Panc1 (cell line): Measurements from ENCODE around the gene INPP4B. TPM values are rescaled to one million over a fixed set of nuclear protein-coding genes. Genes with fewer than 3 reads are reported as not detected.

Source experiments
- ATAC-seq: fragments of 200-7000 bp; cut with Tn5 transposase; 2 replicates; pipeline ENCODE4 v1.9.1; 2020; ENCODE audit warnings: mild to moderate bottlenecking, moderate library complexity
- BruUV-seq: library from RNA; stranded (reverse); fragments of 400-500 nt; replicated peaks from 2 replicates; lab custom pipeline; 2021; lab: Mats Ljungman, UMichigan
- CTCF ChIA-PET: fragments of 300-600 bp; sonication (Branson Sonifier 250); formaldehyde crosslinking; loops from one replicate; lab custom pipeline; 2022; ENCODE audit warnings: antibody characterized with exemption; lab: Charles Lee
- POLR2A ChIA-PET: fragments of 300-600 bp; sonication (Branson Sonifier 250); formaldehyde crosslinking; loops from one replicate; lab custom pipeline; 2022; ENCODE audit warnings: antibody characterized with exemption; lab: Charles Lee
- DNase-seq: peaks from one replicate; pipeline ENCODE4 v3.0.0-alpha.2; 2010; ENCODE audit warnings: low read depth, low spot score
- H3K27ac ChIP-seq: 2 replicates; pipeline ENCODE4 v1.5.1; 2011; ENCODE audit warnings: mild to moderate bottlenecking, low read length, inconsistent platforms
- H3K27me3 ChIP-seq: fragments of 200-500 bp; sonication (Bioruptor generic); 2 replicates; pipeline ENCODE4 v1.6.0; 2014; ENCODE audit warnings: low read length, inconsistent platforms; ENCODE audit not compliant: control insufficient read depth, insufficient read depth
- H3K36me3 ChIP-seq: fragments of 200-500 bp; sonication (Bioruptor generic); 2 replicates; pipeline ENCODE4 v1.5.1; 2014; ENCODE audit warnings: inconsistent platforms, mild to moderate bottlenecking, low read length, moderate library complexity; ENCODE audit not compliant: control insufficient read depth, insufficient read depth
- H3K4me1 ChIP-seq: 2 replicates; pipeline ENCODE4 v1.5.1; 2011; ENCODE audit warnings: inconsistent platforms, mild to moderate bottlenecking, low read length, moderate library complexity; ENCODE audit not compliant: control insufficient read depth, insufficient read depth
- H3K4me3 ChIP-seq, 2 experiments: 2 replicates each; pipeline ENCODE4 v1.5.1; 2011 to 2012; ENCODE audit warnings: low read depth in 2 of 2, low read length in 2 of 2, mild to moderate bottlenecking in 2 of 2, inconsistent platforms in 1 of 2, moderate library complexity in 1 of 2
- H3K9me3 ChIP-seq: fragments of 200-500 bp; sonication (Bioruptor generic); 2 replicates; pipeline ENCODE4 v1.5.1; 2014; ENCODE audit warnings: low read depth, mild to moderate bottlenecking, inconsistent platforms, low read length, moderate library complexity; ENCODE audit not compliant: control insufficient read depth, insufficient read depth
- POLR2AphosphoS5 ChIP-seq: IDR thresholded peaks from 2 replicates; pipeline ENCODE4 v1.6.1; 2012; ENCODE audit warnings: mild to moderate bottlenecking, low read depth, low read length, moderate library complexity
- SIN3A ChIP-seq: IDR thresholded peaks from 2 replicates; pipeline ENCODE4 v1.6.1; 2012; ENCODE audit warnings: low read depth, mild to moderate bottlenecking, low read length, moderate library complexity, borderline replicate concordance; ENCODE audit not compliant: insufficient read depth
- TCF7L2 ChIP-seq: IDR thresholded peaks from 2 replicates; pipeline ENCODE4 v1.6.1; 2011; ENCODE audit warnings: mild to moderate bottlenecking, low read depth, low read length, inconsistent platforms
- in situ Hi-C: cut with HindIII; loops from 2 replicates; pipeline ENCODE4 v1.10.0; 2016; ENCODE audit warnings: low sequenced_read_pairs, low pct_unique_long_range_greater_than_20kb
- intact Hi-C: fragments of 100-400 bp; cut with micrococcal nuclease; formaldehyde crosslinking; loops from one replicate; pipeline ENCODE4 v1.10.0; 2022; ENCODE audit not compliant: unreplicated experiment
- total RNA-seq: library from RNA; stranded (reverse); gene quantifications from one replicate; pipeline ENCODE4 v1.2.1, GENCODE V29; 2021; ENCODE audit not compliant: unreplicated experiment
- TF ChIP-seq, protein P1 (sequence below): fragments of 450-650 bp; IDR thresholded peaks from 2 replicates; pipeline ENCODE4 v1.5.1; 2017; ENCODE audit warnings: mild to moderate bottlenecking
- TF ChIP-seq, protein P2 (sequence below), 2 experiments: IDR thresholded peaks; 2 replicates each; pipeline ENCODE4 v1.6.1; 2011 to 2012; ENCODE audit warnings: low read depth in 2 of 2, control low read depth in 1 of 2, low read length in 1 of 2, mild to moderate bottlenecking in 1 of 2, moderate library complexity in 1 of 2; ENCODE audit not compliant: insufficient read depth in 1 of 2

INPP4B gene
- total RNA-seq, 1 experiment from 2014 or later, result 4.5 TPM

DNA sequence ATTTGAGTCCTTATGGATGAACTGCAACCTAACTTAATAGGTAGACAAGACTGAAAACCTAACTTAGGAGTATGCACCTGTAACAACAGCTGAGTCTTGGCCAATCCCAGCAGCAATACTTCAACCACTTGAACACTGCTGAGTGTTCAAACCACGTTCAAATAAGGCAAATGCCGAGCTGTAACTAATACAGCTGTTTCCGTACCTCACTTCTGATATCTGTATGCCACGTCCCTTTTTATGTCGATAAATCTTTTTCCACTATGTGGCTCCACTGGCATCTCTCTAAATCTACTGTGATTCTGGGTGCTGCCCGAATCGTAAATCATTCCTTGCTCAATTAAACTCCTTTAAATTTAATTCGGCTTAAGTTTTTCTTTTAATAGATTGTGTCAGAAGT lies 459.7 kb downstream of the INPP4B start:
- H3K4me1 ChIP-seq, result no peaks in the 10 kb centered on the region
- CTCF ChIA-PET, result no interaction called here
- BruUV-seq, result no TSS peak
- H3K36me3 ChIP-seq, result no peaks in the 10 kb centered on the region
- DNase-seq (no peak), ATAC-seq (no peak)
- H3K27me3 ChIP-seq, result no peaks in the 10 kb centered on the region
- H3K4me3 ChIP-seq, result no peak overlapping the region
- POLR2A ChIA-PET, result no interaction called here
- TF ChIP-seq, protein P1, sequence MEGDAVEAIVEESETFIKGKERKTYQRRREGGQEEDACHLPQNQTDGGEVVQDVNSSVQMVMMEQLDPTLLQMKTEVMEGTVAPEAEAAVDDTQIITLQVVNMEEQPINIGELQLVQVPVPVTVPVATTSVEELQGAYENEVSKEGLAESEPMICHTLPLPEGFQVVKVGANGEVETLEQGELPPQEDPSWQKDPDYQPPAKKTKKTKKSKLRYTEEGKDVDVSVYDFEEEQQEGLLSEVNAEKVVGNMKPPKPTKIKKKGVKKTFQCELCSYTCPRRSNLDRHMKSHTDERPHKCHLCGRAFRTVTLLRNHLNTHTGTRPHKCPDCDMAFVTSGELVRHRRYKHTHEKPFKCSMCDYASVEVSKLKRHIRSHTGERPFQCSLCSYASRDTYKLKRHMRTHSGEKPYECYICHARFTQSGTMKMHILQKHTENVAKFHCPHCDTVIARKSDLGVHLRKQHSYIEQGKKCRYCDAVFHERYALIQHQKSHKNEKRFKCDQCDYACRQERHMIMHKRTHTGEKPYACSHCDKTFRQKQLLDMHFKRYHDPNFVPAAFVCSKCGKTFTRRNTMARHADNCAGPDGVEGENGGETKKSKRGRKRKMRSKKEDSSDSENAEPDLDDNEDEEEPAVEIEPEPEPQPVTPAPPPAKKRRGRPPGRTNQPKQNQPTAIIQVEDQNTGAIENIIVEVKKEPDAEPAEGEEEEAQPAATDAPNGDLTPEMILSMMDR, result no peak
- TF ChIP-seq TCF7L2 (no peak), POLR2AphosphoS5 (no peak), SIN3A (no peak)
- TF ChIP-seq, protein P2, sequence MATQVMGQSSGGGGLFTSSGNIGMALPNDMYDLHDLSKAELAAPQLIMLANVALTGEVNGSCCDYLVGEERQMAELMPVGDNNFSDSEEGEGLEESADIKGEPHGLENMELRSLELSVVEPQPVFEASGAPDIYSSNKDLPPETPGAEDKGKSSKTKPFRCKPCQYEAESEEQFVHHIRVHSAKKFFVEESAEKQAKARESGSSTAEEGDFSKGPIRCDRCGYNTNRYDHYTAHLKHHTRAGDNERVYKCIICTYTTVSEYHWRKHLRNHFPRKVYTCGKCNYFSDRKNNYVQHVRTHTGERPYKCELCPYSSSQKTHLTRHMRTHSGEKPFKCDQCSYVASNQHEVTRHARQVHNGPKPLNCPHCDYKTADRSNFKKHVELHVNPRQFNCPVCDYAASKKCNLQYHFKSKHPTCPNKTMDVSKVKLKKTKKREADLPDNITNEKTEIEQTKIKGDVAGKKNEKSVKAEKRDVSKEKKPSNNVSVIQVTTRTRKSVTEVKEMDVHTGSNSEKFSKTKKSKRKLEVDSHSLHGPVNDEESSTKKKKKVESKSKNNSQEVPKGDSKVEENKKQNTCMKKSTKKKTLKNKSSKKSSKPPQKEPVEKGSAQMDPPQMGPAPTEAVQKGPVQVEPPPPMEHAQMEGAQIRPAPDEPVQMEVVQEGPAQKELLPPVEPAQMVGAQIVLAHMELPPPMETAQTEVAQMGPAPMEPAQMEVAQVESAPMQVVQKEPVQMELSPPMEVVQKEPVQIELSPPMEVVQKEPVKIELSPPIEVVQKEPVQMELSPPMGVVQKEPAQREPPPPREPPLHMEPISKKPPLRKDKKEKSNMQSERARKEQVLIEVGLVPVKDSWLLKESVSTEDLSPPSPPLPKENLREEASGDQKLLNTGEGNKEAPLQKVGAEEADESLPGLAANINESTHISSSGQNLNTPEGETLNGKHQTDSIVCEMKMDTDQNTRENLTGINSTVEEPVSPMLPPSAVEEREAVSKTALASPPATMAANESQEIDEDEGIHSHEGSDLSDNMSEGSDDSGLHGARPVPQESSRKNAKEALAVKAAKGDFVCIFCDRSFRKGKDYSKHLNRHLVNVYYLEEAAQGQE (IDR thresholded peaks at IDR 0.05; ENCODE audit: insufficient read depth in 1 of 2, low read depth in 2 of 2, low read length in 1 of 2), result no peak
- in situ Hi-C loops, result no loop called here
- H3K9me3 ChIP-seq, result 0 out of 2 replicates have a peak, but pooled peaks cover 2% of the 10 kb centered on the region
- H3K27ac ChIP-seq, result no peak overlapping the region
- intact Hi-C loops, result no loop called here

DNA sequence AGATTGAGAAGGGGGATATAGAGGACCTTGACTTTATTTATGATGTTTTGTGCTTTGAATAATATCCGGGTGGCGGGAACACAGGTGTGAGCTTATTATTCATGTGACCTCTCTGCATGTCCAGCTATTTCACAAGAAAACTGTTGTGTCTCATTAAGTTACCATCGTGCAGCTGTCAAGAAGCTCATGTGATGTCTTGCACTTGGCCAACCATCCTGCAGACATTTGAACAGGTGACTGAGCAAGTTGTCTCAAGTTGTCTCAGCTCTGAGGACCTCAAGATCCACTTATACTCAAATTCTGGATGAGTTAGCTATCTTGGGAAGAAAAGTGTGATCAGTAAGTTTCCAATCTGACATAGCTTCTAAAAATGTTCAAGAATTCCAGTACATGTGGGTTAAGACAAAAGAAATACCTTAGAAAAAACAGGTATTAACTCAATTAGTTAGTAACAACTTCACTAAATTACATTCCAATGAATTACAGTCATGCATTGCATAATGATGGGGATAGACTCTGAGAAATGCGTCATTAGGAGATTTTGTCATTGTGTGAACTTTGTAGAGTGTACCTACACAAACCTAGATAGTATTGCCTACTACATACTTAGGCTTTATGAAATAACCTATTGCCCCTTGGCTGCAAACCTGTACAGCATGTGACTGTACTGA lies 462.2 kb downstream of the INPP4B start:
- BruUV-seq, result no TSS peak
- in situ Hi-C loops (no loop called here), intact Hi-C loops (no loop called here)
- ATAC-seq, result no peak
- Histone ChIP-seq H3K4me3 (no peak overlapping the region), H3K27me3 (no peaks in the 10 kb centered on the region), H3K36me3 (no peaks in the 10 kb centered on the region), H3K9me3 (no peaks in the 10 kb centered on the region), H3K27ac (no peak overlapping the region), H3K4me1 (peaks cover 5% of the 10 kb centered on the region; the same call in 1 of the 2 replicates)
- DNase-seq, result no peak
- no peak for TF ChIP-seq TCF7L2
- TF ChIP-seq, protein P2 (IDR thresholded peaks at IDR 0.05; ENCODE audit: insufficient read depth in 1 of 2, low read depth in 2 of 2, low read length in 1 of 2), result no peak
- TF ChIP-seq, protein P1, result no peak
- no peak for TF ChIP-seq SIN3A
- no peak for TF ChIP-seq POLR2AphosphoS5
- POLR2A ChIA-PET, result no interaction called here
- CTCF ChIA-PET, result no interaction called here
